Breast epithelium (tissue), 3 donors: ENCODE results near the gene TAF10.

Experiments
- POLR2A ChIP-seq: fragments of 450-650 bp; IDR thresholded peaks from one replicate; pipeline ENCODE4 v1.6.1; 2016; ENCODE audit warnings: antibody characterized with exemption, mild to moderate bottlenecking, moderate library complexity
- TF ChIP-seq, protein P1 (sequence below), 3 donors: fragments of 450-650 bp; IDR thresholded peaks; one replicate each; pipeline ENCODE4 v1.5.1; 2016 to 2017; ENCODE audit warnings: antibody characterized with exemption in 3 of 3, mild to moderate bottlenecking in 3 of 3, moderate library complexity in 3 of 3

DNA sequence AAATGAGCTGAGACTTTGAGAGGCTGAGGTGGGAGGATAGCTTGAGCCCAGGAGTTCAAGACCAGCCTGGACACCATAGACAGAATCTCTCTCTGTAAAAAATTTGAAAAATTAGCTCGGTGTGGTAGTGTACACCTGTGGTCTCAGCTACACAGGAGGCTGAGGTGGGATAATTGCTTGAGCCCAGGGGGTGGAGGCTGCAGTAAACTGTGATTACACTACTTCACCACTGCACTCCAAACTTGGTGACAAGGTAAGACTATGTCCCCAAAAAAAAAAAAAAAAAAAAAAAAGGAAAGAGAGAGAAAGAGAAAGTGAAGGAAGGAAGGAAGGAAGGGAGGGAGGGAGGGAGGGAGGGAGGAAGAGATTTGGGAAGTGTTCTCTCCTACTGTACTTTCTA, 33.9 kb downstream of the TAF10 start:
- TF ChIP-seq, protein P1, sequence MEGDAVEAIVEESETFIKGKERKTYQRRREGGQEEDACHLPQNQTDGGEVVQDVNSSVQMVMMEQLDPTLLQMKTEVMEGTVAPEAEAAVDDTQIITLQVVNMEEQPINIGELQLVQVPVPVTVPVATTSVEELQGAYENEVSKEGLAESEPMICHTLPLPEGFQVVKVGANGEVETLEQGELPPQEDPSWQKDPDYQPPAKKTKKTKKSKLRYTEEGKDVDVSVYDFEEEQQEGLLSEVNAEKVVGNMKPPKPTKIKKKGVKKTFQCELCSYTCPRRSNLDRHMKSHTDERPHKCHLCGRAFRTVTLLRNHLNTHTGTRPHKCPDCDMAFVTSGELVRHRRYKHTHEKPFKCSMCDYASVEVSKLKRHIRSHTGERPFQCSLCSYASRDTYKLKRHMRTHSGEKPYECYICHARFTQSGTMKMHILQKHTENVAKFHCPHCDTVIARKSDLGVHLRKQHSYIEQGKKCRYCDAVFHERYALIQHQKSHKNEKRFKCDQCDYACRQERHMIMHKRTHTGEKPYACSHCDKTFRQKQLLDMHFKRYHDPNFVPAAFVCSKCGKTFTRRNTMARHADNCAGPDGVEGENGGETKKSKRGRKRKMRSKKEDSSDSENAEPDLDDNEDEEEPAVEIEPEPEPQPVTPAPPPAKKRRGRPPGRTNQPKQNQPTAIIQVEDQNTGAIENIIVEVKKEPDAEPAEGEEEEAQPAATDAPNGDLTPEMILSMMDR (IDR thresholded peaks at IDR 0.05): no peak
- no peak for TF ChIP-seq POLR2A
